Osteoblast (primary cell): ENCODE measurements around the gene GNAZ. TPM values are rescaled to one million over a fixed set of nuclear protein-coding genes. Genes with fewer than 3 reads are reported as not detected.
A peak's percentile ranks its signal among the peaks of the same experiment; 100 is the strongest.

ENCODE experiments used
- DNase-seq: peaks from one replicate; pipeline ENCODE4 v3.0.0; 2011; ENCODE audit warnings: low spot score, mixed read lengths; ENCODE audit not compliant: insufficient read length; ENCODE audit errors: missing footprints
- H2AFZ ChIP-seq: 2 replicates; pipeline ENCODE4 v1.6.0; 2011; ENCODE audit warnings: mild to moderate bottlenecking, low read length
- H3K27ac ChIP-seq: 2 replicates; pipeline ENCODE4 v1.5.1; 2011; ENCODE audit warnings: mild to moderate bottlenecking, low read depth, low read length, moderate library complexity
- H3K27me3 ChIP-seq: 2 replicates; pipeline ENCODE4 v1.6.0; 2012; ENCODE audit warnings: mild to moderate bottlenecking, control low read depth, inconsistent platforms, low read length, moderate library complexity; ENCODE audit not compliant: insufficient read depth
- H3K36me3 ChIP-seq: 2 replicates; pipeline ENCODE4 v1.5.1; 2011; ENCODE audit warnings: mild to moderate bottlenecking, low read length, control low read depth, moderate library complexity; ENCODE audit not compliant: insufficient read depth
- H3K4me1 ChIP-seq: 2 replicates; pipeline ENCODE4 v1.5.1; 2011; ENCODE audit warnings: mild to moderate bottlenecking, low read length, control low read depth, moderate library complexity; ENCODE audit not compliant: insufficient read depth
- H3K4me2 ChIP-seq: 2 replicates; pipeline ENCODE4 v1.6.0; 2011; ENCODE audit warnings: mild to moderate bottlenecking, low read length; ENCODE audit not compliant: insufficient read depth
- H3K4me3 ChIP-seq: fragments of 200-600 bp; sonication (generic); 3 replicates; pipeline ENCODE4 v1.5.1; 2012; ENCODE audit warnings: mild to moderate bottlenecking, low read length, inconsistent platforms; ENCODE audit not compliant: insufficient read depth
- H3K79me2 ChIP-seq: 2 replicates; pipeline ENCODE4 v1.6.0; 2012; ENCODE audit warnings: mild to moderate bottlenecking, low read length, control low read depth, inconsistent platforms; ENCODE audit not compliant: insufficient read depth
- H3K9me3 ChIP-seq: 2 replicates; pipeline ENCODE4 v1.5.1; 2011; ENCODE audit warnings: low read depth, low read length, control low read depth
- H4K20me1 ChIP-seq: 2 replicates; pipeline ENCODE4 v1.6.0; 2012; ENCODE audit warnings: mild to moderate bottlenecking, low read length, control low read depth; ENCODE audit not compliant: insufficient read depth
- total RNA-seq: library from RNA; depleted of rRNA; stranded (reverse); fragments of >200 nt; gene quantifications from 2 replicates; pipeline ENCODE4 v1.2.3, GENCODE V29; 2012
- TF ChIP-seq, protein P1 (sequence below): IDR thresholded peaks from 2 replicates; pipeline ENCODE4 v1.5.1; 2011; ENCODE audit warnings: mild to moderate bottlenecking, low read depth, low read length, moderate library complexity; ENCODE audit errors: extremely low read depth

GNAZ gene
- total RNA-seq, 1 donor: 0.72 TPM

- peak; percentile 77 for DNase-seq
- H3K4me1 ChIP-seq: no peaks in the 10 kb centered on the region
- no peak overlapping the region for H3K27ac ChIP-seq
- H3K4me3 ChIP-seq: no peak overlapping the region
- H3K4me2 ChIP-seq: no peak overlapping the region
- no peaks in the 10 kb centered on the region for H3K9me3 ChIP-seq
- no peaks in the 10 kb centered on the region for H4K20me1 ChIP-seq
- peaks cover 2% of the 10 kb centered on the region for H3K27me3 ChIP-seq
- TF ChIP-seq, protein P1, sequence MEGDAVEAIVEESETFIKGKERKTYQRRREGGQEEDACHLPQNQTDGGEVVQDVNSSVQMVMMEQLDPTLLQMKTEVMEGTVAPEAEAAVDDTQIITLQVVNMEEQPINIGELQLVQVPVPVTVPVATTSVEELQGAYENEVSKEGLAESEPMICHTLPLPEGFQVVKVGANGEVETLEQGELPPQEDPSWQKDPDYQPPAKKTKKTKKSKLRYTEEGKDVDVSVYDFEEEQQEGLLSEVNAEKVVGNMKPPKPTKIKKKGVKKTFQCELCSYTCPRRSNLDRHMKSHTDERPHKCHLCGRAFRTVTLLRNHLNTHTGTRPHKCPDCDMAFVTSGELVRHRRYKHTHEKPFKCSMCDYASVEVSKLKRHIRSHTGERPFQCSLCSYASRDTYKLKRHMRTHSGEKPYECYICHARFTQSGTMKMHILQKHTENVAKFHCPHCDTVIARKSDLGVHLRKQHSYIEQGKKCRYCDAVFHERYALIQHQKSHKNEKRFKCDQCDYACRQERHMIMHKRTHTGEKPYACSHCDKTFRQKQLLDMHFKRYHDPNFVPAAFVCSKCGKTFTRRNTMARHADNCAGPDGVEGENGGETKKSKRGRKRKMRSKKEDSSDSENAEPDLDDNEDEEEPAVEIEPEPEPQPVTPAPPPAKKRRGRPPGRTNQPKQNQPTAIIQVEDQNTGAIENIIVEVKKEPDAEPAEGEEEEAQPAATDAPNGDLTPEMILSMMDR: no peak
- H2AFZ ChIP-seq: no peak overlapping the region
- no peaks in the 10 kb centered on the region for H3K36me3 ChIP-seq
- no peaks in the 10 kb centered on the region for H3K79me2 ChIP-seq
Observed at GRCh38 chr22:23163665-23164064, 93.3 kb downstream of the GNAZ start.

- H4K20me1 ChIP-seq: no peaks in the 10 kb centered on the region
- no peaks in the 10 kb centered on the region for H3K36me3 ChIP-seq
- H3K4me2 ChIP-seq: no peak overlapping the region
- H3K9me3 ChIP-seq: no peaks in the 10 kb centered on the region
- DNase-seq: no peak
- TF ChIP-seq, protein P1: no peak
- no peaks in the 10 kb centered on the region for H3K4me1 ChIP-seq
- H3K79me2 ChIP-seq: no peaks in the 10 kb centered on the region
- peaks cover 2% of the 10 kb centered on the region for H3K27me3 ChIP-seq
- H3K4me3 ChIP-seq: no peak overlapping the region
- no peak overlapping the region for H3K27ac ChIP-seq
- no peak overlapping the region for H2AFZ ChIP-seq
Observed at GRCh38 chr22:23164091-23164490, 93.8 kb downstream of the GNAZ start.

GRCh38 chr22:23166042-23166831 is 95.9 kb downstream of the GNAZ start:
- H3K4me1 ChIP-seq: no peaks in the 10 kb centered on the region
- H3K36me3 ChIP-seq: no peaks in the 10 kb centered on the region
- no peak overlapping the region for H3K4me2 ChIP-seq
- DNase-seq: peak; percentile 50
- H3K4me3 ChIP-seq: no peak overlapping the region
- H3K27me3 ChIP-seq: peaks cover 2% of the 10 kb centered on the region
- H3K79me2 ChIP-seq: no peaks in the 10 kb centered on the region
- no peak overlapping the region for H2AFZ ChIP-seq
- no peaks in the 10 kb centered on the region for H4K20me1 ChIP-seq
- TF ChIP-seq, protein P1: no peak
- no peak overlapping the region for H3K27ac ChIP-seq
- no peaks in the 10 kb centered on the region for H3K9me3 ChIP-seq

- DNase-seq: no peak
- TF ChIP-seq, protein P1: no peak
- no peak overlapping the region for H3K4me3 ChIP-seq
- H3K79me2 ChIP-seq: no peaks in the 10 kb centered on the region
- H3K4me1 ChIP-seq: no peaks in the 10 kb centered on the region
- H3K4me2 ChIP-seq: no peak overlapping the region
- H3K36me3 ChIP-seq: no peaks in the 10 kb centered on the region
- H2AFZ ChIP-seq: no peak overlapping the region
- H3K9me3 ChIP-seq: no peaks in the 10 kb centered on the region
- peaks cover 2% of the 10 kb centered on the region for H3K27me3 ChIP-seq
- no peaks in the 10 kb centered on the region for H4K20me1 ChIP-seq
- H3K27ac ChIP-seq: no peak overlapping the region
Observed at GRCh38 chr22:23166841-23167616, 96.7 kb downstream of the GNAZ start.
